ENCODE data around the gene ARNT2. TPM values are rescaled to one million over a fixed set of nuclear protein-coding genes. Genes with fewer than 3 reads are reported as not detected.

ARNT2 gene
- total and polyA plus RNA-seq, 2 experiments from 2014 or later, result 4.6 to 11.6 TPM

DNA sequence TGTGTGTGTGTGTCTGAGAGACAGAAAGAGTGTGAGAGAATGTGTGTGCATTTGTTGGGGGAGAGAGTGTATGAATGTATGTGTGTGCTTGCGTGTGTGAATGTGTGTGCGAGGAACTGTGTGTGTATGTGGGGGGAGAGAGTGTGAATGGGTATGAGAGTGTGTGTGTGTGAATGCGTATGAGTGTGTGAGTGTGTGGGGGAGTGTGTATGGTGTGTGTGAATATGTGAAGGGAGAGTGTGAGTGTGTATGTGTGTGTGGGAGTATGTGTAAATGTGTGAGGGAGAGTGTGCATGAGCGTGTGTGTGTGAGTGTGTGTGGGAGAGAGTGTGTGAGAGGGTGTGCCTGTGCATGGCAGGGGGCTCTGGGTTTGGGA lies 211.2 kb downstream of the ARNT2 start:
- TF ChIP-seq ZNF331 (CRISPR knock-in tag; IDR thresholded peaks at IDR 0.05; ENCODE audit: low read depth), result no peak
- TF ChIP-seq STAT1 (IDR thresholded peaks at IDR 0.05; ENCODE audit: unreplicated experiment), result no peak
- TF ChIP-seq CTCF (conservative IDR thresholded peaks at IDR 0.05; ENCODE audit: low read depth in 2 of 2), result no peak
- TF ChIP-seq NANOG (IDR thresholded peaks at IDR 0.05; ENCODE audit: borderline replicate concordance), result no peak
- no peak for TF ChIP-seq EZH2phosphoT487 (IDR thresholded peaks at IDR 0.05; ENCODE audit: unreplicated experiment)
- TF ChIP-seq CREB1 (CRISPR knock-in tag; IDR thresholded peaks at IDR 0.05; ENCODE audit: low read depth), result no peak
- no peak for TF ChIP-seq ZNF462 (CRISPR knock-in tag; IDR thresholded peaks at IDR 0.05)
- no peak for TF ChIP-seq EZH2 (IDR thresholded peaks at IDR 0.05; ENCODE audit: low read depth, unreplicated experiment)
- TF ChIP-seq JUNB (IDR thresholded peaks at IDR 0.05; ENCODE audit: unreplicated experiment), result no peak
- no peak for TF ChIP-seq ZNF114 (CRISPR knock-in tag; IDR thresholded peaks at IDR 0.05)
- TF ChIP-seq POLR2AphosphoS5 (IDR thresholded peaks at IDR 0.05; ENCODE audit: low read depth), result no peak
- TF ChIP-seq ETS1 (IDR thresholded peaks at IDR 0.05), result no peak
- TF ChIP-seq REST (IDR thresholded peaks at IDR 0.05; ENCODE audit: unreplicated experiment), result no peak
- Histone ChIP-seq H3K36me3 (ENCODE audit: insufficient read depth) (no peaks in the 10 kb centered on the region), H2AFZ (no peak overlapping the region), H3F3A (replicated peaks; ENCODE audit: low read depth) (no peaks in the 10 kb centered on the region), H3K27ac (ENCODE audit: low read depth) (no peak overlapping the region), H3K79me2 (replicated peaks; ENCODE audit: insufficient read depth) (no peaks in the 10 kb centered on the region), H3K4me1 (ENCODE audit: insufficient read depth) (peaks cover 19% of the 10 kb centered on the region), H3K27me3 (ENCODE audit: insufficient read depth) (no peaks in the 10 kb centered on the region), H4K20me1 (replicated peaks; ENCODE audit: insufficient read depth) (no peaks in the 10 kb centered on the region), H3K4me3 (no peak overlapping the region), H3K9me2 (ENCODE audit: insufficient read depth) (no peaks in the 10 kb centered on the region), H3K4me2 (no peak overlapping the region)
- H3K36me3 Mint-ChIP-seq (ENCODE audit: low read depth), result no peaks in the 10 kb centered on the region
- peaks cover 4% of the 10 kb centered on the region for H3K27me3 Mint-ChIP-seq (ENCODE audit: insufficient read depth, low read depth, poor library complexity)
- no peak overlapping the region for H3K4me3 Mint-ChIP-seq
- DNase-seq (ENCODE audit: low spot score), result no peak
- peaks cover 12% of the 10 kb centered on the region for H3K4me1 Mint-ChIP-seq
- no peak overlapping the region for H3K27ac Mint-ChIP-seq
- no peaks in the 10 kb centered on the region; the same call in 2 of the 3 replicates for H3K9me3 Mint-ChIP-seq
- no peak for ATAC-seq
